HCT116 (cell line): ENCODE data around the gene DENND1A.

Experiments used
- FOSL1 ChIP-seq: IDR thresholded peaks from 2 replicates; pipeline ENCODE4 v1.6.1; 2012; ENCODE audit warnings: low read depth
- POLR2A ChIP-seq: IDR thresholded peaks from 2 replicates; pipeline ENCODE4 v1.7.0; 2011; ENCODE audit warnings: borderline replicate concordance; ENCODE audit not compliant: insufficient read depth, insufficient read length; ENCODE audit errors: extremely low read depth
- POLR2AphosphoS5 ChIP-seq: IDR thresholded peaks from 2 replicates; pipeline ENCODE4 v1.6.1; 2011; ENCODE audit warnings: mild to moderate bottlenecking, low read depth, low read length, moderate library complexity
- YY1 ChIP-seq: IDR thresholded peaks from 2 replicates; pipeline ENCODE4 v1.6.1; 2011; ENCODE audit warnings: low read length, low read depth, moderate library complexity, mild to moderate bottlenecking; ENCODE audit not compliant: insufficient replicate concordance; ENCODE audit errors: extremely low read depth
- TF ChIP-seq, protein P1 (sequence below): IDR thresholded peaks from 2 replicates; pipeline ENCODE4 v1.6.1; 2012
- TF ChIP-seq, protein P2 (sequence below), 3 experiments: fragments of 200-600 bp in 1 of 3; sonication (generic) in 1 of 3; IDR thresholded peaks in 2 of 3; conservative IDR thresholded peaks in 1 of 3; 2 replicates each; pipeline ENCODE4 v1.5.1; 2012 to 2017; ENCODE audit warnings: low read depth in 2 of 3, low read length in 2 of 3, antibody characterized with exemption in 1 of 3, borderline replicate concordance in 1 of 3, control low read depth in 1 of 3, mild to moderate bottlenecking in 1 of 3, mixed read lengths in 1 of 3, mixed run types in 1 of 3, moderate library complexity in 1 of 3; ENCODE audit not compliant: insufficient read depth in 1 of 3
- TF ChIP-seq, protein P3 (sequence below): IDR thresholded peaks from 2 replicates; pipeline ENCODE4 v1.6.1; 2012
- TF ChIP-seq, protein P4 (sequence below): IDR thresholded peaks from 2 replicates; pipeline ENCODE4 v1.6.1; 2012; ENCODE audit warnings: low read depth

DNA sequence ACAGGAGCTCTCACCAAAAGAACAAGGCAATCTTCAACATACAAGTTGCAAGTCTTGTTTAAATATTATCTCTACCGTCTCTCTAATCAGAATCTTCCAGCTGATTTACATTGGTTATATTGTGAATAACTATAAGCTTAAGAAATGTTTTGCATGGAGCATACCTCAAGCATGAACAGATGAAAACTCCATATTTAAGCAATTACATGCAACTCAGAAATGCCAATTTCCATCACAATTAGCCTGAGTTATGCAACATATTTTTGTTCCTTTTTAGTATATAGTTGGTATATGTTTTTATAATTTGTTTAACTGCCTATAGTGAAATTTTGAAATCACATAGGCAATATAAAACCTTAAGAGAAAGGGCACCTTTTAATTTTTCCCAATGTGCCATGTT is 142.5 kb downstream of the DENND1A start:
- TF ChIP-seq POLR2A: no peak
- TF ChIP-seq, protein P1, sequence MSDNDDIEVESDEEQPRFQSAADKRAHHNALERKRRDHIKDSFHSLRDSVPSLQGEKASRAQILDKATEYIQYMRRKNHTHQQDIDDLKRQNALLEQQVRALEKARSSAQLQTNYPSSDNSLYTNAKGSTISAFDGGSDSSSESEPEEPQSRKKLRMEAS: no peak
- no peak for TF ChIP-seq YY1
- TF ChIP-seq, protein P2, sequence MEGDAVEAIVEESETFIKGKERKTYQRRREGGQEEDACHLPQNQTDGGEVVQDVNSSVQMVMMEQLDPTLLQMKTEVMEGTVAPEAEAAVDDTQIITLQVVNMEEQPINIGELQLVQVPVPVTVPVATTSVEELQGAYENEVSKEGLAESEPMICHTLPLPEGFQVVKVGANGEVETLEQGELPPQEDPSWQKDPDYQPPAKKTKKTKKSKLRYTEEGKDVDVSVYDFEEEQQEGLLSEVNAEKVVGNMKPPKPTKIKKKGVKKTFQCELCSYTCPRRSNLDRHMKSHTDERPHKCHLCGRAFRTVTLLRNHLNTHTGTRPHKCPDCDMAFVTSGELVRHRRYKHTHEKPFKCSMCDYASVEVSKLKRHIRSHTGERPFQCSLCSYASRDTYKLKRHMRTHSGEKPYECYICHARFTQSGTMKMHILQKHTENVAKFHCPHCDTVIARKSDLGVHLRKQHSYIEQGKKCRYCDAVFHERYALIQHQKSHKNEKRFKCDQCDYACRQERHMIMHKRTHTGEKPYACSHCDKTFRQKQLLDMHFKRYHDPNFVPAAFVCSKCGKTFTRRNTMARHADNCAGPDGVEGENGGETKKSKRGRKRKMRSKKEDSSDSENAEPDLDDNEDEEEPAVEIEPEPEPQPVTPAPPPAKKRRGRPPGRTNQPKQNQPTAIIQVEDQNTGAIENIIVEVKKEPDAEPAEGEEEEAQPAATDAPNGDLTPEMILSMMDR (IDR thresholded peaks at IDR 0.05 in 2 of 3, conservative IDR thresholded peaks at IDR 0.05 in 1 of 3; ENCODE audit: borderline replicate concordance in 1 of 3, insufficient read depth in 1 of 3, low read depth in 2 of 3, low read length in 2 of 3): no peak
- TF ChIP-seq, protein P3, sequence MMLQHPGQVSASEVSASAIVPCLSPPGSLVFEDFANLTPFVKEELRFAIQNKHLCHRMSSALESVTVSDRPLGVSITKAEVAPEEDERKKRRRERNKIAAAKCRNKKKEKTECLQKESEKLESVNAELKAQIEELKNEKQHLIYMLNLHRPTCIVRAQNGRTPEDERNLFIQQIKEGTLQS: no peak
- no peak for TF ChIP-seq POLR2AphosphoS5
- TF ChIP-seq FOSL1: no peak
- TF ChIP-seq, protein P4, sequence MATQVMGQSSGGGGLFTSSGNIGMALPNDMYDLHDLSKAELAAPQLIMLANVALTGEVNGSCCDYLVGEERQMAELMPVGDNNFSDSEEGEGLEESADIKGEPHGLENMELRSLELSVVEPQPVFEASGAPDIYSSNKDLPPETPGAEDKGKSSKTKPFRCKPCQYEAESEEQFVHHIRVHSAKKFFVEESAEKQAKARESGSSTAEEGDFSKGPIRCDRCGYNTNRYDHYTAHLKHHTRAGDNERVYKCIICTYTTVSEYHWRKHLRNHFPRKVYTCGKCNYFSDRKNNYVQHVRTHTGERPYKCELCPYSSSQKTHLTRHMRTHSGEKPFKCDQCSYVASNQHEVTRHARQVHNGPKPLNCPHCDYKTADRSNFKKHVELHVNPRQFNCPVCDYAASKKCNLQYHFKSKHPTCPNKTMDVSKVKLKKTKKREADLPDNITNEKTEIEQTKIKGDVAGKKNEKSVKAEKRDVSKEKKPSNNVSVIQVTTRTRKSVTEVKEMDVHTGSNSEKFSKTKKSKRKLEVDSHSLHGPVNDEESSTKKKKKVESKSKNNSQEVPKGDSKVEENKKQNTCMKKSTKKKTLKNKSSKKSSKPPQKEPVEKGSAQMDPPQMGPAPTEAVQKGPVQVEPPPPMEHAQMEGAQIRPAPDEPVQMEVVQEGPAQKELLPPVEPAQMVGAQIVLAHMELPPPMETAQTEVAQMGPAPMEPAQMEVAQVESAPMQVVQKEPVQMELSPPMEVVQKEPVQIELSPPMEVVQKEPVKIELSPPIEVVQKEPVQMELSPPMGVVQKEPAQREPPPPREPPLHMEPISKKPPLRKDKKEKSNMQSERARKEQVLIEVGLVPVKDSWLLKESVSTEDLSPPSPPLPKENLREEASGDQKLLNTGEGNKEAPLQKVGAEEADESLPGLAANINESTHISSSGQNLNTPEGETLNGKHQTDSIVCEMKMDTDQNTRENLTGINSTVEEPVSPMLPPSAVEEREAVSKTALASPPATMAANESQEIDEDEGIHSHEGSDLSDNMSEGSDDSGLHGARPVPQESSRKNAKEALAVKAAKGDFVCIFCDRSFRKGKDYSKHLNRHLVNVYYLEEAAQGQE: no peak
